ENCODE data around the gene C1QTNF6.

The C1QTNF6 gene

GRCh38 chr22:37154925-37155712 is 32.9 kb downstream of the C1QTNF6 start:
- Mint-ChIP-seq H3K36me3 (no peaks in the 10 kb centered on the region), H3K9me3 (peaks cover 0 to 7% of the 10 kb centered on the region in 2 donors), H3K27me3 (peaks cover 36 to 44% of the 10 kb centered on the region in 2 donors), H3K27ac (peak overlapping the region; percentile 21), H3K4me1 (peaks cover 15 to 20% of the 10 kb centered on the region in 2 donors), H3K4me3 (no peak overlapping the region)
- ATAC-seq (replicated peaks) (peak; percentile 74 to 89), DNase-seq (peak; percentile 26)

- no peaks in the 10 kb centered on the region for H3K36me3 Mint-ChIP-seq
- H3K27me3 Mint-ChIP-seq = peaks cover 36 to 48% of the 10 kb centered on the region in 2 donors
- peaks cover 19 to 30% of the 10 kb centered on the region in 2 donors for H3K4me1 Mint-ChIP-seq
- H3K27ac Mint-ChIP-seq = no peak overlapping the region
- ATAC-seq (replicated peaks) = no peak
- peaks cover 0 to 7% of the 10 kb centered on the region in 2 donors for H3K9me3 Mint-ChIP-seq
- H3K4me3 Mint-ChIP-seq = no peak overlapping the region
- DNase-seq = no peak
Observed at GRCh38 chr22:37153901-37154300, 34.1 kb downstream of the C1QTNF6 start.

- Mint-ChIP-seq H3K4me3 (no peak overlapping the region), H3K36me3 (no peaks in the 10 kb centered on the region), H3K27ac (no peak overlapping the region), H3K4me1 (peaks cover 19 to 35% of the 10 kb centered on the region in 2 donors), H3K9me3 (peaks cover 0 to 7% of the 10 kb centered on the region in 2 donors), H3K27me3 (peaks cover 18 to 36% of the 10 kb centered on the region in 2 donors)
- DNase-seq (no peak), ATAC-seq (replicated peaks) (no peak)
Observed at GRCh38 chr22:37151401-37151800, 36.6 kb downstream of the C1QTNF6 start.

GRCh38 chr22:37150701-37151100 is 37.3 kb downstream of the C1QTNF6 start:
- no peak overlapping the region for H3K4me3 Mint-ChIP-seq
- peaks cover 14 to 30% of the 10 kb centered on the region in 2 donors for H3K4me1 Mint-ChIP-seq
- H3K27me3 Mint-ChIP-seq = peaks cover 22 to 36% of the 10 kb centered on the region in 2 donors

GRCh38 chr22:37148742-37149665 is 39.0 kb downstream of the C1QTNF6 start:
- no peak for ATAC-seq (replicated peaks)
- DNase-seq = no peak
- peaks cover 0 to 7% of the 10 kb centered on the region in 2 donors for H3K9me3 Mint-ChIP-seq
- H3K36me3 Mint-ChIP-seq = no peaks in the 10 kb centered on the region
- H3K4me1 Mint-ChIP-seq = peaks cover 8 to 18% of the 10 kb centered on the region in 2 donors
- peaks cover 26 to 37% of the 10 kb centered on the region in 2 donors for H3K27me3 Mint-ChIP-seq
- H3K27ac Mint-ChIP-seq = peak overlapping the region; percentile 49
- peak overlapping the region; percentile 66 to 72 for H3K4me3 Mint-ChIP-seq

More at GRCh38 chr22:37150701-37151100, 37.3 kb downstream of the C1QTNF6 start:
- ATAC-seq (replicated peaks) = no peak
- Mint-ChIP-seq H3K9me3 (peaks cover 0 to 7% of the 10 kb centered on the region in 2 donors), H3K27ac (no peak overlapping the region), H3K36me3 (no peaks in the 10 kb centered on the region)
- DNase-seq = no peak

GRCh38 chr22:37148031-37148651 is 39.9 kb downstream of the C1QTNF6 start:
- H3K27ac Mint-ChIP-seq = no peak overlapping the region
- no peak for ATAC-seq (replicated peaks)
- no peaks in the 10 kb centered on the region for H3K36me3 Mint-ChIP-seq
- H3K27me3 Mint-ChIP-seq = peaks cover 26 to 45% of the 10 kb centered on the region in 2 donors
- no peak for DNase-seq
- peaks cover 8 to 18% of the 10 kb centered on the region in 2 donors for H3K4me1 Mint-ChIP-seq
- H3K9me3 Mint-ChIP-seq = peaks cover 0 to 7% of the 10 kb centered on the region in 2 donors
- no peak overlapping the region for H3K4me3 Mint-ChIP-seq

- Mint-ChIP-seq H3K27ac (no peak overlapping the region), H3K4me3 (no peak overlapping the region), H3K27me3 (peaks cover 26 to 45% of the 10 kb centered on the region in 2 donors), H3K36me3 (no peaks in the 10 kb centered on the region), H3K9me3 (peaks cover 0 to 7% of the 10 kb centered on the region in 2 donors), H3K4me1 (peaks cover 8 to 18% of the 10 kb centered on the region in 2 donors)
- no peak for ATAC-seq (replicated peaks)
- DNase-seq = no peak
Observed at GRCh38 chr22:37147186-37147990, 40.7 kb downstream of the C1QTNF6 start.

- H3K27ac Mint-ChIP-seq = no peak overlapping the region
- no peak for ATAC-seq (replicated peaks)
- peaks cover 0 to 7% of the 10 kb centered on the region in 2 donors for H3K9me3 Mint-ChIP-seq
- no peak for DNase-seq
- no peak overlapping the region for H3K4me3 Mint-ChIP-seq
- H3K4me1 Mint-ChIP-seq = peaks cover 8 to 18% of the 10 kb centered on the region in 2 donors
- H3K36me3 Mint-ChIP-seq = no peaks in the 10 kb centered on the region
- H3K27me3 Mint-ChIP-seq = peaks cover 25 to 45% of the 10 kb centered on the region in 2 donors
Observed at GRCh38 chr22:37146507-37147180, 41.4 kb downstream of the C1QTNF6 start.

- no peak overlapping the region for H3K4me3 Mint-ChIP-seq
Observed at GRCh38 chr22:37146051-37146385, 42.0 kb downstream of the C1QTNF6 start.

GRCh38 chr22:37145180-37146050 is 42.6 kb downstream of the C1QTNF6 start:
- peaks cover 0 to 2% of the 10 kb centered on the region in 2 donors for H3K36me3 Mint-ChIP-seq
- no peak overlapping the region for H3K27ac Mint-ChIP-seq
- H3K4me1 Mint-ChIP-seq = peaks cover 9 to 18% of the 10 kb centered on the region in 2 donors
- H3K4me3 Mint-ChIP-seq = no peak overlapping the region
- H3K9me3 Mint-ChIP-seq = no peaks in the 10 kb centered on the region
- DNase-seq = no peak
- H3K27me3 Mint-ChIP-seq = peaks cover 22 to 39% of the 10 kb centered on the region in 2 donors
- ATAC-seq (replicated peaks) = no peak

More at GRCh38 chr22:37146051-37146385, 42.0 kb downstream of the C1QTNF6 start:
- DNase-seq (no peak), ATAC-seq (replicated peaks) (no peak)
- Mint-ChIP-seq H3K36me3 (peaks cover 0 to 2% of the 10 kb centered on the region in 2 donors), H3K9me3 (peaks cover 0 to 4% of the 10 kb centered on the region in 2 donors), H3K27ac (no peak overlapping the region), H3K4me1 (peaks cover 8 to 18% of the 10 kb centered on the region in 2 donors), H3K27me3 (peaks cover 22 to 45% of the 10 kb centered on the region in 2 donors)

GRCh38 chr22:37144180-37144554 is 43.9 kb downstream of the C1QTNF6 start:
- peaks cover 5 to 13% of the 10 kb centered on the region in 2 donors for H3K4me1 Mint-ChIP-seq
- ATAC-seq (replicated peaks) (no peak), DNase-seq (no peak)
- H3K27me3 Mint-ChIP-seq = peaks cover 22 to 35% of the 10 kb centered on the region in 2 donors
- H3K9me3 Mint-ChIP-seq = no peaks in the 10 kb centered on the region
- peaks cover 0 to 2% of the 10 kb centered on the region in 2 donors for H3K36me3 Mint-ChIP-seq
- no peak overlapping the region for H3K27ac Mint-ChIP-seq
- H3K4me3 Mint-ChIP-seq = no peak overlapping the region

- DNase-seq (no peak), ATAC-seq (replicated peaks) (no peak)
- H3K4me1 Mint-ChIP-seq = peaks cover 14 to 23% of the 10 kb centered on the region in 2 donors
- H3K27ac Mint-ChIP-seq = no peak overlapping the region
- H3K4me3 Mint-ChIP-seq = no peak overlapping the region
- peaks cover 22 to 35% of the 10 kb centered on the region in 2 donors for H3K27me3 Mint-ChIP-seq
- H3K9me3 Mint-ChIP-seq = no peaks in the 10 kb centered on the region
- H3K36me3 Mint-ChIP-seq = peaks cover 6 to 8% of the 10 kb centered on the region in 2 donors
Observed at GRCh38 chr22:37141971-37142370, 46.1 kb downstream of the C1QTNF6 start.

Measured in stimulated activated naive B cell treated with anti-CD40 and anti-IgM and Interleukin-4, amounts not matched to agents 10 μg/mL and 1 μg/mL and 100 μg/mL, for 72 hours (primary cell).